ENCODE results near the gene MMP28.

MMP28 gene

DNA sequence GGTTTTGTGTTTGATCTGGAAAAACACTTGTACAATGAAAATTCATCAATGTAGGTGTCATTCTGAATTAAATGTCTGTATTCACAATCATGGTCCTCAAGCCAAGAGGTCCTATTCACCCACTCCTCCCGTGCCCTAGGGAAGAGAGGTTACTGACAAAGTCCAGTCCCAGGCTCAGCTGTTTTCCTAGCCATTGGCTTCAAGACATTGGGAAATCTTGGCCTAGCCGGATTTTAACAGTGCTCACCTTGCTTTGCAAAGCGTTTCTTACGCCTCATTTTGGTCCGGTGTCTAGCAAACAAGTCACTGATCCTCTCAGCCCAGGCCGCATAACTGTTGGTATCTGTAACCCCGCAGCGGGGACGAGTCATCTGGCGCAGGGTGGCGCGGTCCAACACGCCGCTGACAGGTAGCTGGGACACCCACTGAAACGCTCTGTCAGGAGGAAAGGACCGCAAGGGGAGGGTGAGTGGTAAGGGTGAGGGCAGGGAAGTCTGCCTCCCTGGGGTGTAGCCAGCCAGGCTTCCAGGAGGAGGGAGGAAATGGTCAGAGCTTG lies 16.7 kb downstream of the MMP28 start:
- H3K9me3 ChIP-seq (ENCODE audit: low read depth, low read length) = no peaks in the 10 kb centered on the region
- H3K4me3 ChIP-seq = peak overlapping the region; percentile 35; the same call in 1 of the 2 replicates
- DNase-seq (ENCODE audit: low read depth, low spot score) = no peak
- TF ChIP-seq EZH2 (IDR thresholded peaks at IDR 0.05) (no peak), POLR2AphosphoS5 (IDR thresholded peaks at IDR 0.05; ENCODE audit: borderline replicate concordance, low read depth, low read length) (no peak), FOXP2 (optimal IDR thresholded peaks at IDR 0.05; ENCODE audit: control extremely low read depth, extremely low read length, insufficient read depth) (no peak)
- peak overlapping the region; percentile 21 for H3K9ac ChIP-seq (ENCODE audit: insufficient read length)
- no peaks in the 10 kb centered on the region for H3K36me3 ChIP-seq (ENCODE audit: insufficient read depth, low read length)
- peak overlapping the region; percentile 46; the same call in 1 of the 2 replicates for H3K27ac ChIP-seq

DNA sequence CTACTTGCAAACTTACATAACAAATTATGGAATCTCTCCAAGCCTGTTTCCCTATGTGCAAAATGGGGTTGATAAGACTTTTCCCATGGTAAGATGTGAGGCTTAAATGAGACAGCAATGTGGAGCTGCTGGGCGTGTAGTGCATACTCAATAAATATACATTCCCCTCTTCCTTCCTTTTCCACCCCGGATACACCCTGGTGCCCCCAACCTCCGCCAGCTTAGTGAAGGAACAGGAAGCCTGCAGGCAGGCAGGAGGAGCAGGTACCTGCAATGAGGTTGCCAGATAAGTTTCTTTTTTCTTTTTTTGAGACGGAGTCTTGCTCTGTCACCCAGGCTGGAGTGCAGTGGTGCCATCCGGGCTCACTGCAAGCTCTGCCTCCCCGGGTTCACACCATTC lies 19.9 kb downstream of the MMP28 start:
- no peaks in the 10 kb centered on the region for H3K36me3 ChIP-seq (ENCODE audit: insufficient read depth, low read length)
- H3K27ac ChIP-seq = no peak overlapping the region
- TF ChIP-seq FOXP2 (optimal IDR thresholded peaks at IDR 0.05; ENCODE audit: control extremely low read depth, extremely low read length, insufficient read depth) (no peak), POLR2AphosphoS5 (IDR thresholded peaks at IDR 0.05; ENCODE audit: borderline replicate concordance, low read depth, low read length) (no peak), EZH2 (IDR thresholded peaks at IDR 0.05) (no peak)
- DNase-seq (ENCODE audit: low read depth, low spot score) = no peak
- no peak overlapping the region for H3K4me3 ChIP-seq
- no peak overlapping the region for H3K9ac ChIP-seq (ENCODE audit: insufficient read length)
- H3K9me3 ChIP-seq (ENCODE audit: low read depth, low read length) = no peaks in the 10 kb centered on the region

- no peak overlapping the region for H3K27ac ChIP-seq
These were observed 20.4 kb downstream of the MMP28 start for GRCh38 chr17:35775039-35775438.

GRCh38 chr17:35774499-35774898 lies 20.9 kb downstream of the MMP28 start:
- no peak overlapping the region for H3K9ac ChIP-seq (ENCODE audit: insufficient read length)
- H3K9me3 ChIP-seq (ENCODE audit: low read depth, low read length) = no peaks in the 10 kb centered on the region
- no peak overlapping the region for H3K27ac ChIP-seq
- TF ChIP-seq FOXP2 (optimal IDR thresholded peaks at IDR 0.05; ENCODE audit: control extremely low read depth, extremely low read length, insufficient read depth) (no peak), EZH2 (IDR thresholded peaks at IDR 0.05) (no peak), POLR2AphosphoS5 (IDR thresholded peaks at IDR 0.05; ENCODE audit: borderline replicate concordance, low read depth, low read length) (no peak)
- H3K36me3 ChIP-seq (ENCODE audit: insufficient read depth, low read length) = no peaks in the 10 kb centered on the region
- no peak overlapping the region for H3K4me3 ChIP-seq
- no peak for DNase-seq (ENCODE audit: low read depth, low spot score)

More at GRCh38 chr17:35775039-35775438, 20.4 kb downstream of the MMP28 start:
- TF ChIP-seq EZH2 (IDR thresholded peaks at IDR 0.05) = no peak
- no peak for TF ChIP-seq FOXP2 (optimal IDR thresholded peaks at IDR 0.05; ENCODE audit: control extremely low read depth, extremely low read length, insufficient read depth)
- no peak for TF ChIP-seq POLR2AphosphoS5 (IDR thresholded peaks at IDR 0.05; ENCODE audit: borderline replicate concordance, low read depth, low read length)
- no peaks in the 10 kb centered on the region for H3K9me3 ChIP-seq (ENCODE audit: low read depth, low read length)
- no peak overlapping the region for H3K9ac ChIP-seq (ENCODE audit: insufficient read length)
- DNase-seq (ENCODE audit: low read depth, low spot score) = no peak
- no peaks in the 10 kb centered on the region for H3K36me3 ChIP-seq (ENCODE audit: insufficient read depth, low read length)
- H3K4me3 ChIP-seq = no peak overlapping the region

DNA sequence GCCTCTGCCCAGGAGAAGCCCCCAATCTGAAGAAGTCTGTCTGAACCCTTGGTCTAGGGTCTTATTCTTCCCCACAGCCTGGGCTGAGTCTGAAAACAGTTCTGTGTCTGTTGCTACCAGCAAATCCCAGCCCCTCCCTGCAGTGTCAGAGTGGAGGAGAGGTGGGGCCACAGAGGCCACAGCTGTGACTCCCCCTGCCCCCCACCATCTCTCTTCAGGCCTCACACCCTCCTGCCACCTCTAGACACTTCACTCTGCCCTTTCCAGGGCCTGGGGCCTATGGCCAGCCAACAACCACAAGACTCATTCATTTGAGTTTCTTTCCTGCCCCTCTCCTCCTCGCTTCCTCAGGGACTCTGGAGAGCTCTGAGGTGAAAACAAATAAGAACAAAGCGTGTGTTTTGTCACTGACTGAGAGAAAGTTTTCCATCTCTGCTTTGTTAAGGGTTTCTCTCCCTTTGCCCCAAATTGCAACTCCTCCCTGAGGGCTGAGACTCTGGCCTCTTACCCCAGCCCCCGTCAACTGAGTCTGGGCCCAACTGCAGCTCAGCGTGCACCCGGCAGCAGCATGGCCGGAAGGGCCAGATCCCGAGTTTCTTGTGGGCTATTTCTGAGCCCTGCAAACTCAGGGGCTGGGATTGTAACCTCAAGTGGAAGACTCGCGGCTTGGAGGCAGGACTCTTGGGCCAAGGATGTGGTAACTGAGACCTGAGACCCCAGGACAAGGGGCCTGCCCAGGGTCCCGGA lies 21.6 kb downstream of the MMP28 start:
- Histone ChIP-seq H3K9ac (ENCODE audit: insufficient read length) (no peak overlapping the region), H3K27ac (no peak overlapping the region), H3K4me3 (no peak overlapping the region), H3K36me3 (ENCODE audit: insufficient read depth, low read length) (no peaks in the 10 kb centered on the region), H3K9me3 (ENCODE audit: low read depth, low read length) (no peaks in the 10 kb centered on the region)
- DNase-seq (ENCODE audit: low read depth, low spot score) = no peak
- TF ChIP-seq EZH2 (IDR thresholded peaks at IDR 0.05) = no peak
- no peak for TF ChIP-seq POLR2AphosphoS5 (IDR thresholded peaks at IDR 0.05; ENCODE audit: borderline replicate concordance, low read depth, low read length)
- no peak for TF ChIP-seq FOXP2 (optimal IDR thresholded peaks at IDR 0.05; ENCODE audit: control extremely low read depth, extremely low read length, insufficient read depth)

DNA sequence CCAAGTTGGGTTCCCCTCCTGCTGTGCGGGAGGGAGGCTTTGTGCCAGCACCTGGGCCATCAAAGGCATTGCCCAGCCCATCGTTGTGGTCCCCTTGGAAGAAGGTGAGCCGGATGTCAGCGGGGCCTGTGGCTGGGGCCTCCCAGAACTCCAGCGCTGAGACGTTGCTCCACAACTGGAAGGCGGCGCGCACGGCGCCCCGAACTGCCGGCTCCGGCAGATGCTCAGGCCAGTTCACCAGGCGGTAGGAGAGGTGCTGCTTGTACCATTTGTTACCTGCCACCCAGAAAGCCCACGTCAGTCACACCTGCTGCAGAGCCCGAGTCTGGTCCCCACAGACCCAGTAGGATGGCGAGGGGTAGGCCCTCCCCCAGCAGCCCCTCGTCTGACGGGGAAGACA lies 22.3 kb downstream of the MMP28 start:
- no peaks in the 10 kb centered on the region for H3K9me3 ChIP-seq (ENCODE audit: low read depth, low read length)
- H3K9ac ChIP-seq (ENCODE audit: insufficient read length) = no peak overlapping the region
- TF ChIP-seq FOXP2 (optimal IDR thresholded peaks at IDR 0.05; ENCODE audit: control extremely low read depth, extremely low read length, insufficient read depth) = no peak
- no peak for TF ChIP-seq POLR2AphosphoS5 (IDR thresholded peaks at IDR 0.05; ENCODE audit: borderline replicate concordance, low read depth, low read length)
- no peak for TF ChIP-seq EZH2 (IDR thresholded peaks at IDR 0.05)
- H3K4me3 ChIP-seq = no peak overlapping the region
- H3K27ac ChIP-seq = no peak overlapping the region
- no peaks in the 10 kb centered on the region for H3K36me3 ChIP-seq (ENCODE audit: insufficient read depth, low read length)
- DNase-seq (ENCODE audit: low read depth, low spot score) = no peak

- Histone ChIP-seq H3K9ac (ENCODE audit: insufficient read length) (no peak overlapping the region), H3K4me3 (no peak overlapping the region), H3K27ac (no peak overlapping the region), H3K9me3 (ENCODE audit: low read depth, low read length) (no peaks in the 10 kb centered on the region), H3K36me3 (ENCODE audit: insufficient read depth, low read length) (no peaks in the 10 kb centered on the region)
- no peak for TF ChIP-seq POLR2AphosphoS5 (IDR thresholded peaks at IDR 0.05; ENCODE audit: borderline replicate concordance, low read depth, low read length)
- no peak for TF ChIP-seq EZH2 (IDR thresholded peaks at IDR 0.05)
- TF ChIP-seq FOXP2 (optimal IDR thresholded peaks at IDR 0.05; ENCODE audit: control extremely low read depth, extremely low read length, insufficient read depth) = no peak
- no peak for DNase-seq (ENCODE audit: low read depth, low spot score)
These were observed 25.4 kb downstream of the MMP28 start for GRCh38 chr17:35769895-35770486.

DNA sequence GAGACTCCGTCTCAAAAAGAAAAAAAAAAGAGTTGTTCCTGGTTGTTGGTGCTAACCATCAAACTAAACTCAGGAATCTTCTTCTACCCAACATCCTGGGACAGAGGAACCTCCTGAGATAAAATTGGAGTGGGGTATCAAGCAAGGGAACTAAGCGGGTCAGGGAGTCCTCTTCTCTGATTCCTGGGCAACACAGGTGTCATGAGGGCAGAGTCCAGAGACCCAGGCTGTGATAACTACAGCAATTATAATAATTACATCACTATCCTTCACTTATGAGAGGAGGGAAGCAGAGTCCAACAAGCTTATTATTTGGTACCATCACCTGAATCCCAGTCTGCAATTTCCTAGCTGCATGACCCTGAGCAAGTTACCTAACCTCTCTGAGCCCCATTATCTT lies 26.6 kb downstream of the MMP28 start:
- no peak for TF ChIP-seq POLR2AphosphoS5 (IDR thresholded peaks at IDR 0.05; ENCODE audit: borderline replicate concordance, low read depth, low read length)
- no peaks in the 10 kb centered on the region for H3K36me3 ChIP-seq (ENCODE audit: insufficient read depth, low read length)

More for the DNA sequence above, 26.6 kb downstream of the MMP28 start:
- H3K27ac ChIP-seq = no peak overlapping the region
- DNase-seq (ENCODE audit: low read depth, low spot score) = no peak
- H3K9ac ChIP-seq (ENCODE audit: insufficient read length) = no peak overlapping the region
- no peaks in the 10 kb centered on the region for H3K9me3 ChIP-seq (ENCODE audit: low read depth, low read length)
- H3K4me3 ChIP-seq = no peak overlapping the region
